ENCODE measurements around the gene NOL9. TPM values are rescaled to one million over a fixed set of nuclear protein-coding genes. Genes with fewer than 3 reads are reported as not detected.

The NOL9 gene
- total RNA-seq, 1 donor, result 44.9 TPM

- H3K4me3 ChIP-seq (ENCODE audit: low read depth, low read length), result peak within 1 kb of the TSS; percentile 88
- TF ChIP-seq, protein P1, sequence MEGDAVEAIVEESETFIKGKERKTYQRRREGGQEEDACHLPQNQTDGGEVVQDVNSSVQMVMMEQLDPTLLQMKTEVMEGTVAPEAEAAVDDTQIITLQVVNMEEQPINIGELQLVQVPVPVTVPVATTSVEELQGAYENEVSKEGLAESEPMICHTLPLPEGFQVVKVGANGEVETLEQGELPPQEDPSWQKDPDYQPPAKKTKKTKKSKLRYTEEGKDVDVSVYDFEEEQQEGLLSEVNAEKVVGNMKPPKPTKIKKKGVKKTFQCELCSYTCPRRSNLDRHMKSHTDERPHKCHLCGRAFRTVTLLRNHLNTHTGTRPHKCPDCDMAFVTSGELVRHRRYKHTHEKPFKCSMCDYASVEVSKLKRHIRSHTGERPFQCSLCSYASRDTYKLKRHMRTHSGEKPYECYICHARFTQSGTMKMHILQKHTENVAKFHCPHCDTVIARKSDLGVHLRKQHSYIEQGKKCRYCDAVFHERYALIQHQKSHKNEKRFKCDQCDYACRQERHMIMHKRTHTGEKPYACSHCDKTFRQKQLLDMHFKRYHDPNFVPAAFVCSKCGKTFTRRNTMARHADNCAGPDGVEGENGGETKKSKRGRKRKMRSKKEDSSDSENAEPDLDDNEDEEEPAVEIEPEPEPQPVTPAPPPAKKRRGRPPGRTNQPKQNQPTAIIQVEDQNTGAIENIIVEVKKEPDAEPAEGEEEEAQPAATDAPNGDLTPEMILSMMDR (IDR thresholded peaks at IDR 0.05; ENCODE audit: insufficient read depth, low read length), result no peak
- peak; percentile 95 for DNase-seq (ENCODE audit: low read depth)
These were observed 25.2 kb upstream of the NOL9 start, which contains the start of gene ZBTB48 for GRCh38 chr1:6579374-6580118. Gene ZBTB48, plus strand, starts transcription at chr1:6579994. Its CDS starts 616 bp downstream, at chr1:6580610.

GRCh38 chr1:6578624-6579373 is 24.5 kb upstream of the NOL9 start:
- TF ChIP-seq, protein P1 (IDR thresholded peaks at IDR 0.05; ENCODE audit: insufficient read depth, low read length), result no peak
- H3K4me3 ChIP-seq (ENCODE audit: low read depth, low read length), result peak overlapping the region; percentile 88
- no peak for DNase-seq (ENCODE audit: low read depth)

- no peak overlapping the region for H3K4me3 ChIP-seq (ENCODE audit: low read depth, low read length)
- DNase-seq (ENCODE audit: low read depth), result peak; percentile 34
- TF ChIP-seq, protein P1 (IDR thresholded peaks at IDR 0.05; ENCODE audit: insufficient read depth, low read length), result no peak
These were observed 23.7 kb upstream of the NOL9 start for GRCh38 chr1:6577831-6578525.

GRCh38 chr1:6574818-6575217 is 20.5 kb upstream of the NOL9 start:
- DNase-seq (ENCODE audit: low read depth), result no peak
- H3K4me3 ChIP-seq (ENCODE audit: low read depth, low read length), result no peak overlapping the region
- TF ChIP-seq, protein P1 (IDR thresholded peaks at IDR 0.05; ENCODE audit: insufficient read depth, low read length), result no peak

DNA sequence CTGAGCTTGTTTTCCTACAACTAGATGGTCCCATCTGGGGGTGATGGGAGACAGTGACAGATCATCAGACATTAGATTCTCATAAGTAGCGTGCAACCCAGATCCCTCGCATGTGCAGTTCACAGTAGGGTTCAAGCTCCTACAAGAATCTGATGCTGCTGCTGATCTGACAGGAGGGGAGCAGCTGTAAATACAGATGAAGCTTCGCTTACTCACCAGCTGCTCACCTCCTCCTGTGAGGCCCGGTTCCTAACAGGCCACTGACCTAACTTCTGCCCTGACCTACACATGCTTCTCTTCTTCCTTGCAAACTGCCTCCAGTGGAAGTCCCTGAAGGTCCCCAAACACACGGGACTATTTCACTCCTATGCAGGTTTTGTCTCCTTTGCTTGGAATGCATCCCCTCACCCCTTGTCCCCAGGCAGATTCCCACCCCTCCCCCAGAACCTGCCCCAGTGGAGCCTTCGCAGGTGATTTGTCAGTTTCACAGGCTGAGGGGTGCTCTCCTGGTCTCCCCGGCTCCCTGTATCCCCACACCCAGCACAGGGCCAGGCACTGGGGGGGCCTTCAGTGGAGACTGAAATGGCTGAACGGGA is 19.8 kb upstream of the NOL9 start:
- TF ChIP-seq, protein P1 (IDR thresholded peaks at IDR 0.05; ENCODE audit: insufficient read depth, low read length), result no peak
- H3K4me3 ChIP-seq (ENCODE audit: low read depth, low read length), result no peak overlapping the region
- no peak for DNase-seq (ENCODE audit: low read depth)

GRCh38 chr1:6572653-6573383 is 18.5 kb upstream of the NOL9 start:
- no peak overlapping the region for H3K4me3 ChIP-seq (ENCODE audit: low read depth, low read length)
- no peak for DNase-seq (ENCODE audit: low read depth)
- TF ChIP-seq, protein P1 (IDR thresholded peaks at IDR 0.05; ENCODE audit: insufficient read depth, low read length), result no peak

Measured in fibroblast of the aortic adventitia (primary cell).